Measurements from ENCODE around the gene POR. TPM values are rescaled to one million over a fixed set of nuclear protein-coding genes. Genes with fewer than 3 reads are reported as not detected.

Gene POR
- total and polyA plus RNA-seq, 8 donors, result 41.4 to 210 (median 52.1) TPM

- H3K4me1 ChIP-seq, result peaks cover 0 to 44% of the 10 kb centered on the region in 2 donors
- TF ChIP-seq, protein P1, sequence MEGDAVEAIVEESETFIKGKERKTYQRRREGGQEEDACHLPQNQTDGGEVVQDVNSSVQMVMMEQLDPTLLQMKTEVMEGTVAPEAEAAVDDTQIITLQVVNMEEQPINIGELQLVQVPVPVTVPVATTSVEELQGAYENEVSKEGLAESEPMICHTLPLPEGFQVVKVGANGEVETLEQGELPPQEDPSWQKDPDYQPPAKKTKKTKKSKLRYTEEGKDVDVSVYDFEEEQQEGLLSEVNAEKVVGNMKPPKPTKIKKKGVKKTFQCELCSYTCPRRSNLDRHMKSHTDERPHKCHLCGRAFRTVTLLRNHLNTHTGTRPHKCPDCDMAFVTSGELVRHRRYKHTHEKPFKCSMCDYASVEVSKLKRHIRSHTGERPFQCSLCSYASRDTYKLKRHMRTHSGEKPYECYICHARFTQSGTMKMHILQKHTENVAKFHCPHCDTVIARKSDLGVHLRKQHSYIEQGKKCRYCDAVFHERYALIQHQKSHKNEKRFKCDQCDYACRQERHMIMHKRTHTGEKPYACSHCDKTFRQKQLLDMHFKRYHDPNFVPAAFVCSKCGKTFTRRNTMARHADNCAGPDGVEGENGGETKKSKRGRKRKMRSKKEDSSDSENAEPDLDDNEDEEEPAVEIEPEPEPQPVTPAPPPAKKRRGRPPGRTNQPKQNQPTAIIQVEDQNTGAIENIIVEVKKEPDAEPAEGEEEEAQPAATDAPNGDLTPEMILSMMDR (IDR thresholded peaks at IDR 0.05), result no peak
- peak overlapping the region in 1 of 2 donors; percentile 30 for H3K27ac ChIP-seq
- DNase-seq, result peak in 2 of 4 donors; percentile 81 to 85
- no peaks in the 10 kb centered on the region for H3K27me3 ChIP-seq
- intact Hi-C loops (cut with DNase I), result no loop called here
- peak; percentile 68 for ATAC-seq
- no peak overlapping the region for H3K4me3 ChIP-seq
- no peaks in the 10 kb centered on the region for H3K9me3 ChIP-seq
- H3K36me3 ChIP-seq, result peaks cover 0 to 7% of the 10 kb centered on the region in 2 donors
These were observed 23.2 kb downstream of the POR start for GRCh38 chr7:75937958-75938786.

- Histone ChIP-seq H3K4me3 (no peak overlapping the region), H3K4me1 (peaks cover 0 to 43% of the 10 kb centered on the region in 2 donors), H3K36me3 (peaks cover 0 to 7% of the 10 kb centered on the region in 2 donors), H3K9me3 (no peaks in the 10 kb centered on the region), H3K27ac (no peak overlapping the region), H3K27me3 (no peaks in the 10 kb centered on the region)
- ATAC-seq (no peak), DNase-seq (no peak)
- intact Hi-C loops (cut with DNase I), result no loop called here
- TF ChIP-seq, protein P1 (IDR thresholded peaks at IDR 0.05), result no peak
These were observed 24.0 kb downstream of the POR start for GRCh38 chr7:75938921-75939320.

DNA sequence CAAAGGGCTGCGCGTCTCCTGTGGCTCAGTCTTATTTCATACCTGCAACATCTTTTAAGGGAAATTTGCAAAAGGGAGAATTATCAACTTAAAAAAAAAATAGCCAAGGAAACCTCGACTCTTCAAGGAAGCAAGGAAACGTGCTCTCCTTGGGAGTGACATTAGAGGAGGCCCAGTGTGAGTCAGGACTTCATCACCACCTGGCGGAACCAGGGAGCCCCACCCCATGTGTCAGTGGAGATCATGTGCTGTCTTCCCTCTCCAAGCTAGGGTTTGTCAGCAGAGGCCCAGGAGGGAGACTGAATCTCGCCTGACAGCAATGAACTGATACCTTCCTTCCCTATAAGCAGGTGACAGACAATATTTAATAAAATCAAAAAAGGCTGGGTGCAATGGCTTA lies 28.9 kb downstream of the POR start:
- Histone ChIP-seq H3K9me3 (no peaks in the 10 kb centered on the region), H3K4me1 (peaks cover 8 to 54% of the 10 kb centered on the region in 2 donors), H3K27me3 (no peaks in the 10 kb centered on the region), H3K36me3 (peaks cover 0 to 10% of the 10 kb centered on the region in 2 donors), H3K4me3 (no peak overlapping the region), H3K27ac (peak overlapping the region in 1 of 2 donors; percentile 92)
- TF ChIP-seq, protein P1 (IDR thresholded peaks at IDR 0.05), result no peak
- intact Hi-C loops (cut with DNase I), result no loop called here
- ATAC-seq, result peak; percentile 29
- peak in 2 of 4 donors; percentile 46 to 47 for DNase-seq

DNA sequence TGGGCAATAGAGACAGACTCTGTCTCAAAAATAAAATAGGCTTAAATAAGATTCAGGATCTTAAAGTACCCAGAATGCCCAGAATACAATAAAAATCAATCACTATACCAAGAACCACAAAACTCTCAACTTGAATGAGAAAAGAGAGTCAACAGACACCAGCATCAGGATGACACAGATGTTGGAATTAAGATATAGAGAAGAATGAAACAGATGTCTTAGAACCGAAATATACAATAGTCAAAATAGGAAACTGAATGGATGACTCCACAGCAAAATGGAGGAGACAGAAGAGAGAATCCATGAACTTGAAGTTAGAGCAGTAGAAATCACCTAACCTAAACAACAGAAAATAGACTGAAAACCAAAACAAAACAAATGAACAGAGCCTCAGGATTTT lies 29.6 kb downstream of the POR start:
- no peaks in the 10 kb centered on the region for H3K27me3 ChIP-seq
- H3K36me3 ChIP-seq, result peaks cover 0 to 6% of the 10 kb centered on the region in 2 donors
- H3K4me1 ChIP-seq, result peaks cover 8 to 56% of the 10 kb centered on the region in 2 donors
- peak overlapping the region; percentile 71 to 92 for H3K27ac ChIP-seq
- ATAC-seq (no peak), DNase-seq (no peak)
- no peaks in the 10 kb centered on the region for H3K9me3 ChIP-seq
- no peak overlapping the region for H3K4me3 ChIP-seq
- TF ChIP-seq, protein P1 (IDR thresholded peaks at IDR 0.05), result no peak
- intact Hi-C loops (cut with DNase I), result no loop called here

Data from left lung (tissue), 10 donors.